ENCODE data around the gene EAPP.
"Not testable (repeated sequence)": the region's sequence is repeated elsewhere in the genome, so short reads cannot be mapped to it uniquely, and the experiment has no call there.

- TF ChIP-seq CTCF (IDR thresholded peaks at IDR 0.05); POLR2A (IDR thresholded peaks at IDR 0.05); POLR2AphosphoS5 (IDR thresholded peaks at IDR 0.05); EP300 (IDR thresholded peaks at IDR 0.05; ENCODE audit: low read depth): not testable (repeated sequence)
Observed at GRCh38 chr14:34562037-34562775, 22.7 kb upstream of the EAPP start.

All from transverse colon (tissue), 4 donors.